GM23338 (cell line): ENCODE data around the gene RUBCN.
"Not testable (repeated sequence)": the region's sequence is repeated elsewhere in the genome, so short reads cannot be mapped to it uniquely, and the experiment has no call there.

Experiments used
- CREB1 ChIP-seq: fragments of 250-450 bp; sonication (Bioruptor Pico); IDR thresholded peaks from 2 replicates; pipeline ENCODE4 v1.5.0; 2020; ENCODE audit warnings: low read depth, mild to moderate bottlenecking, moderate library complexity
- CTCF ChIP-seq, 2 experiments: fragments of 200-600 bp in 1 of 2; sonication (generic) in 1 of 2; conservative IDR thresholded peaks; 2 replicates each; pipeline versions ENCODE4 v1.5.1 to v1.6.1; 2016 to 2017; ENCODE audit warnings: antibody characterized with exemption in 2 of 2, low read depth in 2 of 2, mild to moderate bottlenecking in 2 of 2, moderate library complexity in 1 of 2
- EZH2 ChIP-seq: fragments of 200-600 bp; sonication (generic); IDR thresholded peaks from one replicate; pipeline ENCODE4 v1.8.0; 2017; ENCODE audit warnings: antibody characterized with exemption, mild to moderate bottlenecking, low read depth; ENCODE audit not compliant: unreplicated experiment
- EZH2phosphoT487 ChIP-seq: fragments of 200-600 bp; sonication (generic); IDR thresholded peaks from one replicate; pipeline ENCODE4 v1.8.1; 2018; ENCODE audit warnings: antibody characterized with exemption; ENCODE audit not compliant: unreplicated experiment
- POLR2AphosphoS5 ChIP-seq: IDR thresholded peaks from 2 replicates; pipeline ENCODE4 v1.6.1; 2016; ENCODE audit warnings: antibody characterized with exemption, low read depth

GRCh38 chr3:197667293-197667692 lies 69.4 kb downstream of the RUBCN start:
- TF ChIP-seq CTCF (conservative IDR thresholded peaks at IDR 0.05; ENCODE audit: low read depth in 2 of 2); POLR2AphosphoS5; EZH2; CREB1 (CRISPR knock-in tag); EZH2phosphoT487: not testable (repeated sequence)
